Stimulated activated CD4-positive, alpha-beta T cell treated with anti-CD3 and anti-CD28 coated beads, Interleukin-15, amount 100 ng/mL, for 1 hour (primary cell): Measurements from ENCODE around the gene PARP15.
"Not testable (repeated sequence)": the region's sequence is repeated elsewhere in the genome, so short reads cannot be mapped to it uniquely, and the experiment has no call there.

Experiments
- DNase-seq, 2 donors: peaks; one replicate each; pipeline ENCODE4 v3.0.0-alpha.2; 2020; ENCODE audit warnings: low read depth in 1 of 2, low spot score in 1 of 2

Gene PARP15

DNA sequence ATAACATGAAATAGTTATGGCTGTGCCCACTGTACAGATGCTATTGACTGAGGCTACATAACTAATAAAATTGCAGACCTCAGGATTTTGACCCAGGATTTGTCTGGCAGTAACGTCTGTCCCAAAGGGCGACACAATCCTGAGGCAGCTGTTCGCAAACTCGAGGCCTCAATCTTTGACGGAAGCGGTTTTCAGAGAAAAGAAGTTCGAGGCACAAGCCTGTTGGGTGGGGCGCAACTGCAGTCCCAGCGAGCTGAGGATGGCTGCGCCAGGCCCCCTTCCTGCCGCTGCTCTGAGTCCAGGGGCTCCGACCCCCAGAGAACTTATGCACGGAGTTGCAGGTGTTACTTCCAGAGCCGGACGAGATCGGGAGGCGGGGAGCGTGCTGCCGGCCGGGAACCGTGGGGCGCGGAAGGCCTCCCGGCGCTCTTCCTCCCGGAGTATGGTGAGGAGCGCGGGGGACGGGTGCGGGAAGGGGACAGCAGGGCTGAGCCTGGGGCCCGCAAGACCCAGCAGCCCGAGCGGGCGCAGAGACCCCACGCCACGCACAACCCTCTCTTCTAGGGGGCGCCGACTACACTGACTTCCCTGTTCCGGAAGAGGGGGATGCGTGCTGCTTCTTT lies at the start of gene PARP15:
TSS of gene PARP15 (plus strand) at position 242 of the 623 bp plus-strand sequence. CDS start at position 260, 18 bp downstream.
- DNase-seq: peak in 1 of 2 donors; percentile 15

DNA sequence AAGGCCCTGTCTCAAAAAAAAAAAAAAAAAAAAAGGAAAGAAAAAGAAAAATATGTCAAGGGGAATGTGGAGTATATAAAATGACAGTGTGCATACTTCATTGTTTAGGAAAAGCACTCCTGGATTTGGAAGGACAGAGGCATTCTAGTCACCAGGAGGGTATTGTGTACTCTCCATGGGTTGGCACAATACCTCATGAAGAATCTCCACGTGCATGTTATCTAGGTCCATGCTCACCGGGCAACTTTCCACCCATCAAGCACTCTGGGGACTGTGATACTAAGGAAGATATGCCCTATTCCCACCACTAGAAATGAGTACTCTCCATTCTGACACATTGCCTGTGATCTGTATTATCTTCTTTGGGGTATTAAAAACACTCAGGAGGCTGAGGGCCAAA lies 47.3 kb upstream of the PARP15 start:
- DNase-seq: no peak

DNA sequence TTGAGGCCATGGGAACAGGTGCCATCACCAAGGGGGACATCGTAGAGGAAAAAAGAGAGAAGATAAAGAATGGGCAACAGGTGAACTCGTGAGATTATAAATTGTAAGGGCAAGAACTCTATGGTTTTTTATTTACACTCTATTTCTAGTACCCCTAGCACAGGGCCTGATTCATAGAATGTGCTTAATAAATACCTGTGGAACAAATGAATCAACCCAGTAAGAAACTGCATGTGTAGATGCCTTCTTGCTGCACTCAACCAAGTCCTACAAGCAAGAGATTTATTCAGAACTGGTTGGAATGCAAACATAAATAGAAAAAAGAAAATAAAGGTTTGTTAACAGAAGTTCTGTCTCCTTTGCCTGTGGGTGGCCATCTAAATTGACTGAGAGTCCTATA lies 44.0 kb upstream of the PARP15 start:
- DNase-seq: no peak

DNA sequence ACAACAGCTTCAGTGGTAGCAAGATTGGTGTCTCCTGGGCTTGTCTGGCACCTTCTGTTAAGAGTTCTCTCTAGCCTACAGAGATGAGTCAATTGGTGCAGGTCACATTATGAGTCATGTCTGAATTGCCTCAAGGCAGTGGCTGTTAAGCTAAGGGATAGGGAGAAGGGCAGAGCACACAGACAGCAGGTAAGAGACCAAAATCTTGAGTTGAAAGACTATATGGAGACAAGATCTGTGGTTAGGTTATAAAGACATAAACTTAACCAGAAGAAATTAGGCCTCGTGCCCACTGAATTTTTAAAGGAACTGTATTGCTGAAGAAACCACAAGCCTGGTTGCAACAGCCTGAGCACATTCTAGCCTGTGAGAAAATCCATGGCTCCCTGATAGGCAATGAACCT lies 43.5 kb upstream of the PARP15 start:
- DNase-seq: no peak

DNA sequence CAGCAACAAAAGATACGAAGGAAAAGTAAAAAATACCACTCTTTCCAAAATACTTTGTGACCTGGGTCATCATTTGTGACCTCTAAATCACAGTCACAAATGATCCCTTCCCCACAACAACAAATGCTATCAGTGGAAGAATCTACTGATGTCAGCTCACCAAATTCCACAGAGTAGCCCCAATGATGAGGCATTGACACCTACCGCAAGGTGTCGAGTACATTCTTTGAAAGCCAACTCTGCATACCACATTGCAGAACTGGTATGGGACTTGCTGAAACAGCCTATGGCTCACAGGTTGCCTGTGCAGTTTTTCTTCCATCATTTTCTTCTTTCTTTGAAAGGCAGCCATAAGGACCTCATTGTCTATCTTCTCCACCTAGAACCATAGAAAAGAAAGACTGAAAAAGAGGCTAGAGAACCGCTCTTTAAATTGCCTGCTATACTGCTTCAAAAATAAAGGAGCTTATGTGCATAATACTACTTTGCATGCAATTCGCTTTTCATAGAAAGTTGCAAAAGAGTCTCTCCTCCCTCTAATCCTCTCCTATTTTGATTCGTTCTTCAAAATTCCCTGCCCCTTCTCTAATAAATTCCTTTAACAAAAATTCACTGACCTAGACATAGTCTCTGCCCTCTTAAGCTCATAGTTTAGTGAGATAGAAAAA lies 41.4 kb upstream of the PARP15 start:
- no peak for DNase-seq

DNA sequence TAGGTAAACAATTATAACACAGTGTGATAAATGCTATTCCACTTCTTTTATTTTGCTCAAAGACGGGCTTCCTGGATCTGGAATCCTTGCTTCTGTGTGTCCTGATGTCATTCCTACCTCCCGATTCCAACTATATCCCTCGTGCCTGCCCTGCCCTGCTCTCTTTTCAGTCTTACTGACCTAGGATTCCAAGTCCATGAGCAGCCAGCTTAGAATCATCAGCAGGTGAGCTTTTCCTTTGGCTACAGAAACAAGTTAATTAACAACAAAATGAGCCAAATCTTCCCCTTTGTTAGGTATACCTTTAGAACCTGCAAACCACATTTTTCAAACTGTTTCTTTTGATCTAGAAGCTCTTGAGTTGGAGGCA lies 40.8 kb upstream of the PARP15 start:
- DNase-seq: no peak

DNA sequence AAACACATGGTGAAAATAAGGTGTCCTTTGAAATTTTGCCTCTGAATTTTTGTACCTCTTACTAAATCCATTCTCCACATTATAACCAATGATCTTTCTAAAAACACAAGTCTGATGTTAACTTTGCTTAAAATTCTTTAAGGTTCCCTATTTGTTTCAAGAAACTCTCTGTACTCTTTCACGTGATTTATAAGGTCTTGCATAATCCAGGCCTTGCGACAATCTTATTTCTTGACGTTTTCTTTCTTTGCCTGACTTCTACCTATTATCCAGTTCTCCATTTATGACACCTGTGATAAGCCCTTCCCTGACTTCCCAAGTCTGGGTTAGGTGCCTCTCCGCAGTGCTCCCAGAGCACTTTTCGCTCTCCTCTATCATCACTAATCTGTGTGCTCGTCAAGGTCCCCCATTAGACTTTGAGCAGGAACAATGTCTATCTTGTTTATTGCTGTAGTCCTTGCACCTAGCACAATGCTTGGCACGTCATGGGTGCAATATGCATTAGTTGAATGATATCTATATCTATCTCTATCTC lies 38.4 kb upstream of the PARP15 start:
- no peak for DNase-seq

DNA sequence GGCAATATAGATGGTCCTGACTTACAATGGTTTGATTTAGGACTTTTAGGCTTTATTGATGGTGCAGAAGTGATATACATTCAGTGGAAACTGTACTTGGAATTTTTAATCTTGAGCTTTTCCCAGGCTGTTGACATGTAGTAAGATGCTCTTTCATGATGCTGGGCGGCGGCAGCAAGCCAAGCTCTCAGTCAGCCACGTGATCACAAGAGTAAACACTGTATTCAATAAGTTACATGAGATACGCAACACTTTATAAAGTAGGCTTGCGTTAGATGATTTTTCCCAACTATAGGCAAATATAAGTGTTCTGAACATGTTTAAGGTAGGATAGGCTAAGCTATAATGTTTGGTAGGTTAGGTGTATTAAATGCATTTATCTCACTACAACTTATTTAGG lies 31.3 kb upstream of the PARP15 start:
- no peak for DNase-seq

DNA sequence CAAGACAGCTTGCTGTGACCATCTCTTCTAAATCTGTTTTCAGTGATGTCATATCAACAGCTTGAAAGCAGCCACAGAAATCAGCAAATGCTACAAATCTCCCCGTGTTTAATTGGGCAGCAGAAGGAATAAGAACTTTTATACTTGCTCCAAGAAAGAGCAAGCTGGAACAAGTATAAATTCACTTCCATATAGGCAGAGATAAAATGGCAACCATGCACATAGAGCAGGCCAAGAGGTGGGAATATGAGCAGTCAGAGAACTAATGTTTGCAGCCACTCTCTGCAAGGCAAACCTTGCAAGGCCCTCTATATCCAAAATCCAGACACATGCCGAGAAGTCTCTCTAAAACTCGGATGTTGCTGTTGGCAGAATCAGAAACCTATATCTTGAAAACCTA lies 29.4 kb upstream of the PARP15 start:
- no peak for DNase-seq

DNA sequence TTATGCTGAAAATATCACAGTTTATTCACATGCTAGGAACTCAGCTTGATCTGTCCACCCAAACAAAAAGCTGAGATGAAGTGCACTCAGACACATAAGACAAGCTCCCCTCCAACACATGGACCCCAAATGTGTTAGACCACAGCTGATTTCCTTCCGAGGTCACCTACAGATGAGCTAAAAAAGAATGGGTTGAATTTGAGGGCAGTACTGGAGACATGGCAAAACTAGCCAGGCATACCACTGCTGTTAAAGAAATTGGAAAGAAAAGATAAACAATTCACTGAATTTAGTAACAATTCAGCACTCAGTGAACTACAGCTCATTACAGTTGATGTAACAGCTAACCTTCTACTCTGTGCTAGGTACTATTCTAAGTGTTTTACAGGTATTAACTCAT lies 28.8 kb upstream of the PARP15 start:
- DNase-seq: no peak

DNA sequence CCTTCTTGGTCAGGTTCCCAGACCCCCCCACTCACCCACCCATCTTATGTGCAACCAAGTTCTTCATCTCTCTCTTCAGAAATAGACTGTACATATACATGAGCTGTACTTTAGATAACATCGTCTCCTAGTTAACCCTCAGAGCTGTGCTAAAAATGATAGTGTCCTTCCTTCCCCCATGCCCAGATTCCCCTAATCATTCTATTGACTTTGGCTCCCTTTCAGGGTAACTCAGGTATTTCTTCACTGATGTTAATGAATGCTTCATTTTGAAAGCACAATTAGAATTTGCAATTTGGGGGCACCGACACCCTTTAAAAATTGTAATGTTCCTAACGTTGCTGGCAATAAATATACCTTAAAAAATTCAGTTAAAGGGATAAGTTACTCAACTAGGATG lies 24.3 kb upstream of the PARP15 start:
- no peak for DNase-seq

DNA sequence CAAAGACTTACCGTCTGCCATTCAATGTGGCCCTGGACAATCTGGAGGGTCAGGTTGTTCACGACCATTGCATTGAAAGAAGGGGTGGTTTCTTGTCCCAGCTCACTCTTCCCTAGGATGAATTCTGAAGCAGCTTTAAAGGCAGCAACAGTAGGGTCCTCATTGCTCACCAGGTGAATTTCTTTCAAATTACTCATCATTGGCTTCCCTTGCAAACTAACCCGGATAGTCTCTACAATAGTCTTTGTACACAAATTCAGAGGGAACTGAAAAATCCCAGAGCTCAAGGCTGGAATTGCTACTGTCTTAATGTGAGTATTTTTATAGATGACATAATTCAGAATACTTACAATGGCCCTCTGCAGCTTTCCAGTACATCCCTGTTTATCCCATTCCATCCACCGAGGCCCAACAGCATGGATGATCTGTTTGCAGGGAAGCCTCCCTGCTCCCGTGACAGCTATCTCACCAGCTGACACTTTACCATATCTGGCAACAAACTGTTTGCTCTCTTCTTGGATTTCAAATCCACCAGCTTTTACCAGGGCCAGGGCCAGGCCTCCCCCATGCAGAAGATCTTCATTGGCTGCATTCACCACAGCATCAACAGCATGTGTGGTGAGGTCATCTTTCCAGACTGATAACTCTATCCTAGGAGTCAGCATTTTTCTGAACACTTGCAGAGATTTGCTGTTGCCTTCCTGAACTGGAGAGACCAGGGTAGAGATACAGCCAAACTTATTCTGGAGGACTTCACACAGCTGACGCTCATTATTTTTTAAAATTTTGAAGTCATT lies 22.0 kb upstream of the PARP15 start:
- no peak for DNase-seq

DNA sequence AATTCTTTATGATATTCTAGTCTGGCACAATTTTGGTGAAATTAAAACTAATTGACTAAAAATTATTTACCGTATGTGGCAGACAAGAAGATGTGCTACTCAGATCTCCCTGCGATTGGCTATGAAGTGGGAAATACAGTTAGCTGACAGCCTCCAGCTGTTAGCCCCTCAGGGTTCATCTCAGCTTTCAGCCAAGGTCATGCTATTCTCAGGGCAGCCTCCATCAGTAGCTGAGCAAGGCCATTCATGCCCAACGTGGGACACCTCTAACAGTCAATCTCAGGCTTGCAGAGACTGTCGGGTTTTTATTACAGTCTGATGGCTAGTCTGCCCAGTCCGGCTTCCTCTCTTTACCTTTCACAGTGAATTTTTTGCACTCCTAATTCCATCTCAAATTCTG lies 20.1 kb upstream of the PARP15 start:
- DNase-seq: no peak

DNA sequence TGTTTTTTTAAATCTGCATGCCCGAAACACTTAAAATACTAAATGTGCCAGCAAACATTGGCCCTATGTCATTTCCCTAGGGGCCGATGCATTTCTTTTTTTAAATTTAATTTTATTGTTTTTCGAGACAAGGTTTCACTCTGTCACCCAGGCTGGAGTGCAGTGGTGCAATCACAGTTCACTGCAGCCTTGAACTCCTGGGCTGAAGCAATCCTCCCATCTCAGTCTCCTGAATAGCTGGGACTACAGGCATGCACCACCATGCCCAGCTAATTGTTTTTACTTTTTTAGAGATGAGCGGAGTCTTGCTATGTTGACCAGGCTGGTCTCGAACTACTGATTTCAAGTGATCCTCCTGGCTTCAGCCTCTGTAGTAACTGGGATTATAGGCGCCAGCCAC lies 18.8 kb upstream of the PARP15 start:
- DNase-seq: no peak

DNA sequence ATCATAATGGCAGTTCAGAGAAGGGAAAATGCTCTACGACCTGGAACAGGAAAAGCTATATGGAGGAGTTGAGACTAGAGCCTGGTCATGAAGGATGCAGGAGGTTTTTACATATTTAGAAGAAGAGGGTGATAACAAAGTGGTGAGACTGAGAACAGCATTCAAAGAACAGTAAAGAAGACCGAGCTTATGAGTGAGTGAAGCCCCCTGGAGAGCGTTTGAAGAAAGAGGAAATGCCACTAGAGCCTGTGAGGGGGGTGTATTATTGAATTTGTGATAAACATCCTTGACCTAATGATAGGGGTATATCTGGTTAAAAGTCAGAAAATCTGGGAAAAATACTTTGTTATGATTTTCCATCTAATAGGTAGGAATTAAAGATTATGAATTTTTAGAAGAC lies 17.5 kb upstream of the PARP15 start:
- no peak for DNase-seq

DNA sequence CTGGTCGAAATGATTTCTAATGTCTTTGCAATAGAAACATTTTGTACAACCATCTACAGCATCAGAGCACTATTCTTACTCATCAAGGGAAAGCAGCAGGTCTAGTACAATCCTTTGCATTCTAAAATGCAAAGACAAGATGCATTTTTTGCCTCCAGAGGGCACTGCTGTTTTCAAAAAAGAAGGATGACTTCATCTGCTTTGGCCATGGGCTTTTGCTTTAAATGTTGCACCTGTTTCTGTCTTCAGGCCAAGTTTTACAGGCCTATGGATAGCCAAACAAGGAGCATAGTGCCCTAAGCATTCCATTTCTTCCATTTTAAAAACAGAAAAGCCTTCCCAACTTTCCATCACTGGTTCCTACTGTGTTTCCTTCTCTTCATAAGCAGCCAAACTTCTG lies 16.8 kb upstream of the PARP15 start:
- DNase-seq: peak in 1 of 2 donors; percentile 21

DNA sequence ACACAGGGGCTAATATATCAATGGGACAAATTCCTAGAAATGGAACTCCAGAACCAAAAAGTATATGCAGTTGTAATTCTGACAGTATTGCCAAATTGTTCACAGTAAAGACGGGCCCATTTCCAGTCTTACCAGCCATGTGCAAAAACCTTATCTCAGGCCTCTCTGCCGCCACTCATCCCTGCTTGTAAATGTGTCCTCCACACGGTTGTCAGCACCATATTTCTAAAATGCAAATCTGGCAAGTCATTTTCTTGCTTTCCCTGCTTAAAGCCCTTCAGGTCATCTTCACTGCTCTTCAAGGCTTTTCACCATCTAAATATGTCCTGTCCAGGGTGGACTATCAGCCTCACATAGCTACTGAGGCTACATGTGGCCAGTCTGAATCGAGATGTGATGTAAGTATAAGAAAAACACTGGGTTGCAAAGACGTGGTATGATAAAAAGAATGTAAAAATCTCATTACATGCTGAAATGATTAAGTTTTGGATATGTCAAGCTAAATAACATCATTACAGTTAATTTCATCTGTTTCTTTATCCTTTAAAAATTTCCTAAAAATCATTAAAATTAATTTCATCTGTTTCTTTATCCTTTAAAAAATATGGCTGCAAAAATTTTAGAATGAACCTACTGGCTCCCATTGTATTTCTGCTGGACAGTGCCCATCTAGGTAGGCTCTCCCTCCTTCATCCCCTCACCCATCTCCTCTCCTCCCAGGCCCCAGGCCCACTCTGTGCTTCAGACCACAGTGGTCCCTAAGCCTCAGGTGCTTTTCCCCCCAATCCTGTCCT lies 14.3 kb upstream of the PARP15 start:
- no peak for DNase-seq

DNA sequence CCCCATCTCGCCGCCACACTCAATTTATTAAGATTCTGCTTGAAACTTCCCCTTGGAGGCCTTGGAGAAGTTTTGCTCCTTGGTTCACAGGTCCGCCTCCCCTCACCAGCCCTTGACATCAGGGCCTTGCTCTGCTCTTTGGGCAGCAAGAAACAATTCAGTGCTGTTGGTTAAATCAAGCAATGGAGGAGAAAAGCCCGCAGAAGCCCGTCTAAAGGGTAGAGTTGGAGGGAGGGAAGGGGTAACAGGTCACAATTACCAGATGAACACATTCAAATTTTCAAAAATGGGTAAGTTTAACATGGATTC lies 13.8 kb upstream of the PARP15 start:
- no peak for DNase-seq

DNA sequence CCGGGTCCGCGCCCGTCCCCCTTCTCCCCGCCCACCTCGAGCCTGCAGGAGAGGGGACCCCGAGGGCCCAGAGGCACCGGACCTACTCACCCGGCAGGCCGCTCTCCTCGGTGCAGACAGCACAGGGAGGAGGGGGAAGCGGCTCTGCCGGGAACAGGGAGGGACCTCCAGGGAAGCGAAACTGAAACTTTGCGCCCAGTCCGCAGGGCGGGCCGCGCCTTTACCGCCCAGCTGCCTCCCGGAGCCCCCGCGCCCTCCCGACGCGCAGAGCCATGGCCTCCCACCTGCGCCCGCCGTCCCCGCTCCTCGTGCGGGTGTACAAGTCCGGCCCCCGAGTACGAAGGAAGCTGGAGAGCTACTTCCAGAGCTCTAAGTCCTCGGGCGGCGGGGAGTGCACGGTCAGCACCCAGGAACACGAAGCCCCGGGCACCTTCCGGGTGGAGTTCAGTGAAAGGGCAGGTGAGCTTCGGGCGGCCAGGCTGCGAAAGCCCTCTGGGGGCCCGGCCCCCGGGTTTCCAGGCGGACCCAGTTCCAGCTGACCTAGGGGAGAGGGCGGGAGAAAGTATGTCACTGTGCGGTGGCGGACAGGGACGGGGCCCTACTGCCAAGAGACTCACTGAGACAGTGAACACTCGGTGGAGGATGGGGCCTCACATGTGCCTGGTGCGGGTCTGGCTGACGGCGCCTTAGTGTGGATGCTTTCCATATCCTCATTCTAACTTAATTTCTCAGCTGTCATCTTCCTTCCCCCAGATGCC lies 13.1 kb upstream of the PARP15 start, which contains the start of the genes DTX3L and PARP9:
TSS of gene DTX3L (plus strand) at position 184 of the 758 bp plus-strand sequence. CDS start at position 273, 89 bp downstream.
TSS of gene PARP9 (minus strand) at position 146 of the 758 bp plus-strand sequence. CDS start 4,680 bp downstream, outside the sequence.
- peak; percentile 54 to 55 for DNase-seq

DNA sequence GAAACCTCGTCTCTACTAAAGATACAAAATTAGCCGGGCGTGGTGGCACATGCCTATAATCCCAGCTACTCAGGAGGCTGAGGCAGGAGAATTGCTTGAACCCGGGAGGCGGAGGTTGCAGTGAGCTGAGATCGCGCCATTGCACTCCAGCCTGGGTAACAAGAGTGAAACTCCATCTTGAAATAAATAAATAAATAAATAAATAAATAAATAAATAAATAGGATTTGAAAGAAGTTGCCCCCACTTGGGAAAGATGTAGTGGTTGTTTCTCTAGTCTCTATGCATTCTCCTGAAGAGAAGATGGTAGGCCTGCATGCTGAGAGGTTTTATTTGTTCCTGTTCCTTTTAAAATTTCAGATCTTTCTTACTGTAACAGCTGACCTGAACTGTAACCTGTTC lies 9.3 kb upstream of the PARP15 start:
- DNase-seq: not testable (repeated sequence)
